ENCODE results near the gene FAM120B.

GRCh38 chr6:170294298-170294730 is 12.2 kb upstream of the FAM120B start:
- TF ChIP-seq, protein P1, sequence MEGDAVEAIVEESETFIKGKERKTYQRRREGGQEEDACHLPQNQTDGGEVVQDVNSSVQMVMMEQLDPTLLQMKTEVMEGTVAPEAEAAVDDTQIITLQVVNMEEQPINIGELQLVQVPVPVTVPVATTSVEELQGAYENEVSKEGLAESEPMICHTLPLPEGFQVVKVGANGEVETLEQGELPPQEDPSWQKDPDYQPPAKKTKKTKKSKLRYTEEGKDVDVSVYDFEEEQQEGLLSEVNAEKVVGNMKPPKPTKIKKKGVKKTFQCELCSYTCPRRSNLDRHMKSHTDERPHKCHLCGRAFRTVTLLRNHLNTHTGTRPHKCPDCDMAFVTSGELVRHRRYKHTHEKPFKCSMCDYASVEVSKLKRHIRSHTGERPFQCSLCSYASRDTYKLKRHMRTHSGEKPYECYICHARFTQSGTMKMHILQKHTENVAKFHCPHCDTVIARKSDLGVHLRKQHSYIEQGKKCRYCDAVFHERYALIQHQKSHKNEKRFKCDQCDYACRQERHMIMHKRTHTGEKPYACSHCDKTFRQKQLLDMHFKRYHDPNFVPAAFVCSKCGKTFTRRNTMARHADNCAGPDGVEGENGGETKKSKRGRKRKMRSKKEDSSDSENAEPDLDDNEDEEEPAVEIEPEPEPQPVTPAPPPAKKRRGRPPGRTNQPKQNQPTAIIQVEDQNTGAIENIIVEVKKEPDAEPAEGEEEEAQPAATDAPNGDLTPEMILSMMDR (IDR thresholded peaks at IDR 0.05; ENCODE audit: insufficient read depth, low read length) = no peak
- TF ChIP-seq POLR2AphosphoS5 (IDR thresholded peaks at IDR 0.05; ENCODE audit: low read depth) (no peak), GABPA (IDR thresholded peaks at IDR 0.05; ENCODE audit: low read depth) (no peak), SPI1 (IDR thresholded peaks at IDR 0.05; ENCODE audit: borderline replicate concordance, low read depth) (no peak)
- TF ChIP-seq, protein P2, sequence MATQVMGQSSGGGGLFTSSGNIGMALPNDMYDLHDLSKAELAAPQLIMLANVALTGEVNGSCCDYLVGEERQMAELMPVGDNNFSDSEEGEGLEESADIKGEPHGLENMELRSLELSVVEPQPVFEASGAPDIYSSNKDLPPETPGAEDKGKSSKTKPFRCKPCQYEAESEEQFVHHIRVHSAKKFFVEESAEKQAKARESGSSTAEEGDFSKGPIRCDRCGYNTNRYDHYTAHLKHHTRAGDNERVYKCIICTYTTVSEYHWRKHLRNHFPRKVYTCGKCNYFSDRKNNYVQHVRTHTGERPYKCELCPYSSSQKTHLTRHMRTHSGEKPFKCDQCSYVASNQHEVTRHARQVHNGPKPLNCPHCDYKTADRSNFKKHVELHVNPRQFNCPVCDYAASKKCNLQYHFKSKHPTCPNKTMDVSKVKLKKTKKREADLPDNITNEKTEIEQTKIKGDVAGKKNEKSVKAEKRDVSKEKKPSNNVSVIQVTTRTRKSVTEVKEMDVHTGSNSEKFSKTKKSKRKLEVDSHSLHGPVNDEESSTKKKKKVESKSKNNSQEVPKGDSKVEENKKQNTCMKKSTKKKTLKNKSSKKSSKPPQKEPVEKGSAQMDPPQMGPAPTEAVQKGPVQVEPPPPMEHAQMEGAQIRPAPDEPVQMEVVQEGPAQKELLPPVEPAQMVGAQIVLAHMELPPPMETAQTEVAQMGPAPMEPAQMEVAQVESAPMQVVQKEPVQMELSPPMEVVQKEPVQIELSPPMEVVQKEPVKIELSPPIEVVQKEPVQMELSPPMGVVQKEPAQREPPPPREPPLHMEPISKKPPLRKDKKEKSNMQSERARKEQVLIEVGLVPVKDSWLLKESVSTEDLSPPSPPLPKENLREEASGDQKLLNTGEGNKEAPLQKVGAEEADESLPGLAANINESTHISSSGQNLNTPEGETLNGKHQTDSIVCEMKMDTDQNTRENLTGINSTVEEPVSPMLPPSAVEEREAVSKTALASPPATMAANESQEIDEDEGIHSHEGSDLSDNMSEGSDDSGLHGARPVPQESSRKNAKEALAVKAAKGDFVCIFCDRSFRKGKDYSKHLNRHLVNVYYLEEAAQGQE (IDR thresholded peaks at IDR 0.05; ENCODE audit: insufficient replicate concordance, low read depth) = no peak

Data from HL-60 (cell line).